Stimulated activated naive CD8-positive, alpha-beta T cell treated with anti-CD3 and anti-CD28 coated beads, Interleukin-15, amount 100 ng/mL, for 72 hours (primary cell): ENCODE measurements around the gene WNT3A.
"Not testable (repeated sequence)": the region's sequence is repeated elsewhere in the genome, so short reads cannot be mapped to it uniquely, and the experiment has no call there.

ENCODE experiments used
- ATAC-seq: fragments of 150-1000 bp; cut with Tn5 transposase; 2 replicates; pipeline ENCODE4 v1.10.0; 2021; ENCODE audit warnings: mild to moderate bottlenecking, moderate library complexity
- DNase-seq, 2 donors: peaks; one replicate each; pipeline ENCODE4 v3.0.0; 2021 to 2022
- H3K27ac Mint-ChIP-seq, 2 donors: one replicate each; pipeline ENCODE4 v1.8.0; 2022; ENCODE audit warnings: mild to moderate bottlenecking in 2 of 2, mixed read lengths in 2 of 2, moderate library complexity in 2 of 2
- H3K27me3 Mint-ChIP-seq: one replicate; pipeline ENCODE4 v1.8.0; 2022; ENCODE audit warnings: mixed read lengths
- H3K4me1 Mint-ChIP-seq: one replicate; pipeline ENCODE4 v1.8.0; 2022; ENCODE audit warnings: mild to moderate bottlenecking, mixed read lengths
- H3K4me3 Mint-ChIP-seq, 2 donors: one replicate each; pipeline ENCODE4 v1.8.0; 2022; ENCODE audit warnings: mild to moderate bottlenecking in 2 of 2, mixed read lengths in 2 of 2, moderate library complexity in 1 of 2
- H3K9me3 Mint-ChIP-seq, 2 donors: one replicate each; pipeline ENCODE4 v1.8.0; 2022; ENCODE audit warnings: mixed read lengths in 2 of 2

WNT3A gene

GRCh38 chr1:228016181-228016510 is 9.3 kb downstream of the WNT3A start:
- H3K4me3 Mint-ChIP-seq, result no peak overlapping the region
- no peak for DNase-seq
- H3K27ac Mint-ChIP-seq, result no peak overlapping the region
- ATAC-seq, result no peak
- H3K9me3 Mint-ChIP-seq, result no peaks in the 10 kb centered on the region
- H3K27me3 Mint-ChIP-seq, result peaks cover under 1% of the 10 kb centered on the region
- no peaks in the 10 kb centered on the region for H3K4me1 Mint-ChIP-seq

GRCh38 chr1:228016653-228017355 is 10.0 kb downstream of the WNT3A start:
- H3K9me3 Mint-ChIP-seq, result no peaks in the 10 kb centered on the region
- no peak overlapping the region for H3K27ac Mint-ChIP-seq
- no peak for DNase-seq
- no peaks in the 10 kb centered on the region for H3K27me3 Mint-ChIP-seq
- ATAC-seq, result no peak
- no peaks in the 10 kb centered on the region for H3K4me1 Mint-ChIP-seq
- H3K4me3 Mint-ChIP-seq, result no peak overlapping the region

GRCh38 chr1:228017356-228018124 is 10.7 kb downstream of the WNT3A start:
- no peaks in the 10 kb centered on the region for H3K9me3 Mint-ChIP-seq
- no peaks in the 10 kb centered on the region for H3K27me3 Mint-ChIP-seq
- H3K4me1 Mint-ChIP-seq, result no peaks in the 10 kb centered on the region
- no peak for ATAC-seq
- H3K4me3 Mint-ChIP-seq, result no peak overlapping the region
- H3K27ac Mint-ChIP-seq, result no peak overlapping the region
- no peak for DNase-seq

- Mint-ChIP-seq H3K4me1 (no peaks in the 10 kb centered on the region), H3K27ac (no peak overlapping the region), H3K4me3 (no peak overlapping the region), H3K9me3 (no peaks in the 10 kb centered on the region), H3K27me3 (no peaks in the 10 kb centered on the region)
- DNase-seq (no peak), ATAC-seq (no peak)
These were observed 11.3 kb downstream of the WNT3A start for GRCh38 chr1:228018125-228018398.

GRCh38 chr1:228018961-228019721 is 12.3 kb downstream of the WNT3A start:
- no peaks in the 10 kb centered on the region for H3K4me1 Mint-ChIP-seq
- no peaks in the 10 kb centered on the region for H3K9me3 Mint-ChIP-seq
- H3K27ac Mint-ChIP-seq, result no peak overlapping the region
- DNase-seq (no peak), ATAC-seq (no peak)
- H3K4me3 Mint-ChIP-seq, result no peak overlapping the region
- H3K27me3 Mint-ChIP-seq, result no peaks in the 10 kb centered on the region

- ATAC-seq, H3K27ac Mint-ChIP-seq, H3K4me1 Mint-ChIP-seq, H3K4me3 Mint-ChIP-seq, H3K9me3 Mint-ChIP-seq, H3K27me3 Mint-ChIP-seq, DNase-seq: not testable (repeated sequence)
These were observed 12.9 kb downstream of the WNT3A start for GRCh38 chr1:228019722-228020083.

GRCh38 chr1:228020686-228021354 is 14.0 kb downstream of the WNT3A start:
- Mint-ChIP-seq H3K4me3 (no peak overlapping the region), H3K9me3 (no peaks in the 10 kb centered on the region), H3K27ac (no peak overlapping the region), H3K4me1 (no peaks in the 10 kb centered on the region), H3K27me3 (peaks cover 7% of the 10 kb centered on the region)
- DNase-seq (no peak), ATAC-seq (no peak)

- H3K4me3 Mint-ChIP-seq, result no peak overlapping the region
- peaks cover 7% of the 10 kb centered on the region for H3K27me3 Mint-ChIP-seq
- H3K9me3 Mint-ChIP-seq, result no peaks in the 10 kb centered on the region
- H3K4me1 Mint-ChIP-seq, result no peaks in the 10 kb centered on the region
- DNase-seq (no peak), ATAC-seq (no peak)
- H3K27ac Mint-ChIP-seq, result no peak overlapping the region
These were observed 14.7 kb downstream of the WNT3A start for GRCh38 chr1:228021355-228022030.

- Mint-ChIP-seq H3K9me3 (no peaks in the 10 kb centered on the region), H3K27ac (no peak overlapping the region), H3K4me1 (no peaks in the 10 kb centered on the region), H3K4me3 (no peak overlapping the region), H3K27me3 (peaks cover 18% of the 10 kb centered on the region)
- no peak for DNase-seq
- peak; percentile 23 for ATAC-seq
These were observed 15.9 kb downstream of the WNT3A start for GRCh38 chr1:228022571-228023293.

- Mint-ChIP-seq H3K27me3 (peaks cover 20% of the 10 kb centered on the region), H3K27ac (no peak overlapping the region), H3K9me3 (no peaks in the 10 kb centered on the region), H3K4me3 (no peak overlapping the region), H3K4me1 (no peaks in the 10 kb centered on the region)
- no peak for ATAC-seq
- DNase-seq, result no peak
These were observed 16.5 kb downstream of the WNT3A start for GRCh38 chr1:228023294-228023639.

- DNase-seq (no peak), ATAC-seq (no peak)
- no peak overlapping the region for H3K4me3 Mint-ChIP-seq
- H3K4me1 Mint-ChIP-seq, result no peaks in the 10 kb centered on the region
- H3K27ac Mint-ChIP-seq, result no peak overlapping the region
- peaks cover 50% of the 10 kb centered on the region for H3K27me3 Mint-ChIP-seq
- H3K9me3 Mint-ChIP-seq, result peaks cover 0 to 5% of the 10 kb centered on the region in 2 donors
These were observed 22.5 kb downstream of the WNT3A start for GRCh38 chr1:228029281-228029680.

- H3K27ac Mint-ChIP-seq, result peak overlapping the region in 1 of 2 donors; percentile 44
- H3K9me3 Mint-ChIP-seq, result peaks cover 0 to 5% of the 10 kb centered on the region in 2 donors
- no peak for ATAC-seq
- no peak overlapping the region for H3K4me3 Mint-ChIP-seq
- peaks cover 51% of the 10 kb centered on the region for H3K27me3 Mint-ChIP-seq
- no peak for DNase-seq
- no peaks in the 10 kb centered on the region for H3K4me1 Mint-ChIP-seq
These were observed 23.8 kb downstream of the WNT3A start for GRCh38 chr1:228030451-228031201.

- Mint-ChIP-seq H3K4me3 (no peak overlapping the region), H3K4me1 (no peaks in the 10 kb centered on the region), H3K27ac (no peak overlapping the region), H3K9me3 (peaks cover 0 to 5% of the 10 kb centered on the region in 2 donors), H3K27me3 (peaks cover 59% of the 10 kb centered on the region)
- DNase-seq (no peak), ATAC-seq (no peak)
These were observed 24.6 kb downstream of the WNT3A start for GRCh38 chr1:228031276-228031995.

GRCh38 chr1:228032041-228032440 is 25.2 kb downstream of the WNT3A start:
- DNase-seq, result no peak
- Mint-ChIP-seq H3K4me3 (no peak overlapping the region), H3K9me3 (peaks cover 0 to 5% of the 10 kb centered on the region in 2 donors), H3K27ac (no peak overlapping the region), H3K4me1 (no peaks in the 10 kb centered on the region), H3K27me3 (peaks cover 61% of the 10 kb centered on the region)
- no peak for ATAC-seq
